Panc1 (cell line): ENCODE data around the gene S100P.

Experiments
- CTCF ChIP-seq: fragments of 450-650 bp; IDR thresholded peaks from 2 replicates; pipeline ENCODE4 v1.5.1; 2017; ENCODE audit warnings: mild to moderate bottlenecking
- POLR2AphosphoS5 ChIP-seq: IDR thresholded peaks from 2 replicates; pipeline ENCODE4 v1.6.1; 2012; ENCODE audit warnings: mild to moderate bottlenecking, low read depth, low read length, moderate library complexity

GRCh38 chr4:6701371-6701770, 7.7 kb downstream of the S100P start:
- TF ChIP-seq CTCF: peak; percentile 72
- TF ChIP-seq POLR2AphosphoS5: no peak
